DOHH2 (cell line): ENCODE measurements around the gene PAGR1.

ENCODE experiments used
- CTCF ChIP-seq: fragments of 200-600 bp; sonication (generic); IDR thresholded peaks from one replicate; pipeline ENCODE4 v1.5.1; 2014; ENCODE audit warnings: antibody characterized with exemption, mild to moderate bottlenecking, low read depth, low read length; ENCODE audit not compliant: poor library complexity, severe bottlenecking
- EZH2phosphoT487 ChIP-seq: fragments of 200-600 bp; sonication (generic); IDR thresholded peaks from 2 replicates; pipeline ENCODE4 v1.6.1; 2017; ENCODE audit warnings: borderline replicate concordance, mild to moderate bottlenecking, antibody characterized with exemption, low read length, moderate library complexity, mixed read lengths

- TF ChIP-seq CTCF (no peak), EZH2phosphoT487 (no peak)
These were observed 5.9 kb upstream of the PAGR1 start for GRCh38 chr16:29809850-29810698.
